ENCODE measurements around the gene LRMDA.

LRMDA gene

DNA sequence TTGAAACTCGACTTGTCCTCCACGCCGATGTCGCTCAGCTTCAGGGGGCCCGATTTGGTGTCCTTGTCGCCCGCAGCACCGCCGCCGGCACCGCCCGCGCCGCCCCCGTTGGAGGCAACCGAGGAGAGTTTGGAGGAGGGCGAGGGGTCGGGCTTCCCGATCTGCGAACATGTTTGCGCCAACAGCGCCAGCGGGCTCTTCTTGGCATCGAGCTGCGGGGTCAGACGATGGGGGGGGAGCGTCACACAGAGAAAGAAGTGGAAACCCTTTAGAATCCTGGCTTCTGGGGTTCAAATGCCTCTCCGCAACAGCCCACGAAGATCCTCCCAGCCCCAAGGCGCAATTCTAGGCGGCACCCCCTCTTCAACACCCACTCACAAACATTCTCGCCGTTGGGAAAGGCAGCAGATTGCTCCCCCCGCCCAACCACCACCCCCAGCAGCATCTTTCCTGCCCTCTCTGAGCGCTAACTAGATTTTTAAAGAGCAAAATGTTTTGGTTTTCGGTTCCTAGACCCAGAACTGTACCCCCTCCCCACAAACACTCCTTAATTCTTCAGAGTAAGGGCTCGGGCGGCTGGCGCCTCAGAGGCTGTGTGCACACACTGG, 31.2 kb upstream of the LRMDA start:
- H3K27ac ChIP-seq (ENCODE audit: extremely low read depth, low read depth, low read length), result peak overlapping the region; percentile 100
- CTCF ChIA-PET, result interaction anchor here (0.6 to 2.1 kb wide), 9 partner anchors 9 to 388 kb away, joined by 3 to 7 read pairs (median 3); no protein-coding TSS in a partner anchor
- TF ChIP-seq ZBTB10 (tag by site-specific recombination; IDR thresholded peaks at IDR 0.05) (0 out of 2 replicates have a peak, but pooled peaks have one; percentile 26), ZFHX2 (tag by site-specific recombination; conservative IDR thresholded peaks at IDR 0.05) (peak; percentile 87), ZXDB (tag by site-specific recombination; IDR thresholded peaks at IDR 0.05) (no peak), ZIC2 (tag by site-specific recombination; IDR thresholded peaks at IDR 0.05) (peak; percentile 60), GLIS1 (tag by site-specific recombination; IDR thresholded peaks at IDR 0.05) (no peak), ZNF837 (tag by site-specific recombination; IDR thresholded peaks at IDR 0.05) (no peak), KLF16 (tag by site-specific recombination; IDR thresholded peaks at IDR 0.05) (peak; percentile 59; the same call in 1 of the 2 replicates), BCL11B (tag by site-specific recombination; IDR thresholded peaks at IDR 0.05; ENCODE audit: low read depth) (0 out of 2 replicates have a peak, but pooled peaks have one; percentile 32), ZNF341 (tag by site-specific recombination; IDR thresholded peaks at IDR 0.05; ENCODE audit: low read depth) (peak; percentile 94), ZNF398 (tag by site-specific recombination; IDR thresholded peaks at IDR 0.05) (peak; percentile 55), REPIN1 (tag by site-specific recombination; IDR thresholded peaks at IDR 0.05; ENCODE audit: low read depth) (no peak), ZFP41 (tag by site-specific recombination; IDR thresholded peaks at IDR 0.05; ENCODE audit: borderline replicate concordance) (no peak), GLIS2 (tag by site-specific recombination; IDR thresholded peaks at IDR 0.05) (peak; percentile 16), ZNF544 (tag by site-specific recombination; IDR thresholded peaks at IDR 0.05) (no peak), ZNF626 (tag by site-specific recombination; IDR thresholded peaks at IDR 0.05) (no peak), PATZ1 (tag by site-specific recombination; IDR thresholded peaks at IDR 0.05) (0 out of 2 replicates have a peak, but pooled peaks have one; percentile 57), EGR2 (tag by site-specific recombination; IDR thresholded peaks at IDR 0.05; ENCODE audit: low read depth) (peak; percentile 72), GLI4 (tag by site-specific recombination; IDR thresholded peaks at IDR 0.05) (no peak), SP2 (tag by site-specific recombination; IDR thresholded peaks at IDR 0.05) (peak; percentile 40), ZNF292 (tag by site-specific recombination; IDR thresholded peaks at IDR 0.05; ENCODE audit: borderline replicate concordance, low read depth) (no peak), KLF10 (tag by site-specific recombination; IDR thresholded peaks at IDR 0.05) (no peak), OVOL3 (tag by site-specific recombination; IDR thresholded peaks at IDR 0.05) (no peak), ZNF48 (tag by site-specific recombination; IDR thresholded peaks at IDR 0.05) (no peak)
- TF ChIP-seq, protein P1, sequence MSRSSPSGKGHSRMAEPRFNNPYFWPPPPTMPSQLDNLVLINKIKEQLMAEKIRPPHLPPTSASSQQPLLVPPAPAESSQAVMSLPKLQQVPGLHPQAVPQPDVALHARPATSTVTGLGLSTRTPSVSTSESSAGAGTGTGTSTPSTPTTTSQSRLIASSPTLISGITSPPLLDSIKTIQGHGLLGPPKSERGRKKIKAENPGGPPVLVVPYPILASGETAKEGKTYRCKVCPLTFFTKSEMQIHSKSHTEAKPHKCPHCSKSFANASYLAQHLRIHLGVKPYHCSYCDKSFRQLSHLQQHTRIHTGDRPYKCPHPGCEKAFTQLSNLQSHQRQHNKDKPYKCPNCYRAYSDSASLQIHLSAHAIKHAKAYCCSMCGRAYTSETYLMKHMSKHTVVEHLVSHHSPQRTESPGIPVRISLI (tag by site-specific recombination; IDR thresholded peaks at IDR 0.05), result no peak
- TF ChIP-seq, protein P2, sequence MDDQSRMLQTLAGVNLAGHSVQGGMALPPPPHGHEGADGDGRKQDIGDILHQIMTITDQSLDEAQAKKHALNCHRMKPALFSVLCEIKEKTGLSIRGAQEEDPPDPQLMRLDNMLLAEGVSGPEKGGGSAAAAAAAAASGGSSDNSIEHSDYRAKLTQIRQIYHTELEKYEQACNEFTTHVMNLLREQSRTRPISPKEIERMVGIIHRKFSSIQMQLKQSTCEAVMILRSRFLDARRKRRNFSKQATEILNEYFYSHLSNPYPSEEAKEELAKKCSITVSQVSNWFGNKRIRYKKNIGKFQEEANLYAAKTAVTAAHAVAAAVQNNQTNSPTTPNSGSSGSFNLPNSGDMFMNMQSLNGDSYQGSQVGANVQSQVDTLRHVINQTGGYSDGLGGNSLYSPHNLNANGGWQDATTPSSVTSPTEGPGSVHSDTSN (CRISPR knock-in tag; IDR thresholded peaks at IDR 0.05), result no peak
- TF ChIP-seq, protein P3, sequence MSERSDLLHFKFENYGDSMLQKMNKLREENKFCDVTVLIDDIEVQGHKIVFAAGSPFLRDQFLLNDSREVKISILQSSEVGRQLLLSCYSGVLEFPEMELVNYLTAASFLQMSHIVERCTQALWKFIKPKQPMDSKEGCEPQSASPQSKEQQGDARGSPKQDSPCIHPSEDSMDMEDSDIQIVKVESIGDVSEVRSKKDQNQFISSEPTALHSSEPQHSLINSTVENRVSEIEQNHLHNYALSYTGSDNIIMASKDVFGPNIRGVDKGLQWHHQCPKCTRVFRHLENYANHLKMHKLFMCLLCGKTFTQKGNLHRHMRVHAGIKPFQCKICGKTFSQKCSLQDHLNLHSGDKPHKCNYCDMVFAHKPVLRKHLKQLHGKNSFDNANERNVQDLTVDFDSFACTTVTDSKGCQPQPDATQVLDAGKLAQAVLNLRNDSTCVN (tag by site-specific recombination; optimal IDR thresholded peaks at IDR 0.05), result peak; percentile 21

More for the DNA sequence above, 31.2 kb upstream of the LRMDA start:
- Histone ChIP-seq H3K4me3 (ENCODE audit: low read depth, low read length) (peak overlapping the region; percentile 69), H3K4me1 (ENCODE audit: control insufficient read depth, insufficient read depth, low read length) (no peaks in the 10 kb centered on the region), H3K9me3 (ENCODE audit: control insufficient read depth, insufficient read depth, low read depth, low read length) (no peaks in the 10 kb centered on the region), H3K36me3 (ENCODE audit: control insufficient read depth in 2 of 2, insufficient read depth in 1 of 2, low read length in 2 of 2) (peaks cover 0 to 46% of the 10 kb centered on the region in 2 experiments; a peak in 2 of 3 replicates)
- POLR2A ChIA-PET, result interaction anchor here (0.6 to 3.3 kb wide), 7 partner anchors 21 to 899 kb away, joined by 3 to 12 read pairs (median 3); no protein-coding TSS in a partner anchor
